GM12878 (cell line): ENCODE measurements around the gene GALNS. TPM values are rescaled to one million over a fixed set of nuclear protein-coding genes. Genes with fewer than 3 reads are reported as not detected.

Experiments
- ATAC-seq: fragments of 200-7000 bp; cut with Tn5 transposase; 3 replicates; pipeline ENCODE4 v1.9.1; 2020; ENCODE audit warnings: mild to moderate bottlenecking, moderate library complexity
- BruUV-seq: library from RNA; stranded (reverse); fragments of 400-500 nt; replicated peaks from 2 replicates; lab custom pipeline; 2021; lab: Mats Ljungman, UMichigan
- CTCF ChIA-PET: fragments of 300-600 bp; sonication (Branson Sonifier 250); formaldehyde crosslinking; extraction: SDS; loops from one replicate; lab custom pipeline; 2021; ENCODE audit warnings: inconsistent platforms; lab: Yijun Ruan, JAX
- POLR2A ChIA-PET: fragments of 350-600 bp; formaldehyde crosslinking; extraction: SDS; loops from one replicate; lab custom pipeline; 2021; ENCODE audit warnings: inconsistent platforms; lab: Charles Lee
- RAD21 ChIA-PET: fragments of 300-600 bp; sonication (Branson Sonifier 250); formaldehyde crosslinking; loops from one replicate; lab custom pipeline; 2023; ENCODE audit warnings: antibody characterized with exemption; ENCODE audit not compliant: unreplicated experiment; lab: Charles Lee
- SMC1A ChIA-PET: fragments of 300-600 bp; sonication (Branson Sonifier 250); formaldehyde crosslinking; loops from one replicate; lab custom pipeline; 2023; ENCODE audit not compliant: unreplicated experiment, uncharacterized antibody; lab: Charles Lee
- DNase-seq: peaks from one replicate; pipeline ENCODE4 v3.0.0-alpha.2; 2011; ENCODE audit warnings: low read depth, low spot score
- FAIRE-seq: peaks from 3 replicates; lab custom pipeline; 2011; peaks lifted over from hg19 to GRCh38; lab: Jason Lieb, UNC
- H2AFZ ChIP-seq: 2 replicates; pipeline ENCODE4 v1.6.0; 2011; ENCODE audit warnings: low read depth, low read length, control low read depth; ENCODE audit not compliant: control insufficient read depth
- H3K27ac ChIP-seq: 2 replicates; pipeline ENCODE4 v1.5.1; 2011; ENCODE audit warnings: control low read depth; ENCODE audit not compliant: control insufficient read depth, insufficient read depth
- H3K27me3 ChIP-seq, 2 experiments: replicated peaks in 1 of 2; 2 replicates each; pipeline versions ENCODE4 v1.6.0 to v1.6.1; 2011; ENCODE audit warnings: low read length in 1 of 2; ENCODE audit not compliant: control insufficient read depth in 2 of 2, insufficient read depth in 2 of 2
- H3K36me3 ChIP-seq, 2 experiments: 2 replicates each; pipeline ENCODE4 v1.5.1; 2011; ENCODE audit warnings: low read length in 1 of 2; ENCODE audit not compliant: control insufficient read depth in 2 of 2, insufficient read depth in 2 of 2
- H3K4me1 ChIP-seq: 2 replicates; pipeline ENCODE4 v1.6.1; 2011; ENCODE audit warnings: mild to moderate bottlenecking, low read length, moderate library complexity, mixed read lengths; ENCODE audit not compliant: control insufficient read depth, insufficient read depth
- H3K4me2 ChIP-seq: 2 replicates; pipeline ENCODE4 v1.6.0; 2011; ENCODE audit warnings: control low read depth; ENCODE audit not compliant: control insufficient read depth, insufficient read depth
- H3K4me3 ChIP-seq: fragments of 200-600 bp; sonication (generic); 2 replicates; pipeline ENCODE4 v1.5.1; 2016
- H3K79me2 ChIP-seq: 2 replicates; pipeline ENCODE4 v1.6.0; 2011; ENCODE audit warnings: low read length; ENCODE audit not compliant: control insufficient read depth, insufficient read depth
- H3K9ac ChIP-seq: 2 replicates; pipeline ENCODE4 v1.8.0; 2011; ENCODE audit warnings: low read length, control low read depth, mixed read lengths; ENCODE audit not compliant: control insufficient read depth, insufficient read depth
- H3K9me3 ChIP-seq: replicated peaks from 3 replicates; pipeline ENCODE4 v1.5.1; 2011; ENCODE audit warnings: mild to moderate bottlenecking, low read length; ENCODE audit not compliant: control insufficient read depth, insufficient read depth
- H4K20me1 ChIP-seq: 2 replicates; pipeline ENCODE4 v1.6.0; 2011; ENCODE audit not compliant: control insufficient read depth, insufficient read depth
- MTA2 ChIP-seq: fragments of 450-650 bp; IDR thresholded peaks from 2 replicates; pipeline ENCODE4 v1.6.1; 2016; ENCODE audit warnings: low read depth, mild to moderate bottlenecking, moderate library complexity
- MTA3 ChIP-seq: IDR thresholded peaks from 2 replicates; pipeline ENCODE4 v1.6.1; 2012; ENCODE audit warnings: low read length, inconsistent platforms, borderline replicate concordance
- SREBF1 ChIP-seq: IDR thresholded peaks from 2 replicates; pipeline ENCODE4 v1.6.1; 2012; ENCODE audit warnings: mild to moderate bottlenecking, low read length
- ZNF622 ChIP-seq: fragments of 450-650 bp; IDR thresholded peaks from 2 replicates; pipeline ENCODE4 v1.6.1; 2017; ENCODE audit warnings: mild to moderate bottlenecking, inconsistent platforms
- WGBS: methylation state at CpG from one replicate; pipeline ENCODE4 v1.1.6; 2016; ENCODE audit warnings: low lambda C conversion rate; ENCODE audit not compliant: insufficient replicate concordance, insufficient coverage; ENCODE audit errors: missing lambda C conversion rate; 5-methylcytosine and 5-hydroxymethylcytosine counted together
- in situ Hi-C: fragments of 300-500 bp; cut with MboI; formaldehyde crosslinking; loops from 9 replicates; pipeline ENCODE4 v1.14.3; 2018; ENCODE audit warnings: mixed read lengths
- intact Hi-C: fragments of 100-400 bp; cut with micrococcal nuclease; formaldehyde crosslinking; loops from one replicate; pipeline ENCODE4 v1.14.2; 2022; ENCODE audit not compliant: unreplicated experiment
- polyA plus RNA-seq, 11 experiments: library from polyadenylated mRNA; depleted of rRNA in 4 of 11; unstranded in 6 of 11; stranded (reverse) in 5 of 11; fragments of >200 nt; fragmentation: Nextera tagmentation in 4 of 11; fragmentation: Illumina TruSeq in 1 of 11; extraction: Ambion mirVana in 4 of 11; extraction: Trizol in 1 of 11; gene quantifications; 1 replicate in 1 of 11; 2 replicates in 10 of 11; pipeline versions ENCODE4 v1.2.1 to v1.2.3, GENCODE V29; 2011 to 2016; ENCODE audit warnings: inconsistent platforms in 2 of 11, missing spikeins in 2 of 11, low read depth in 1 of 11
- total RNA-seq, 4 experiments: library from RNA; depleted of rRNA in 3 of 4; stranded (reverse); fragments of >200 nt in 3 of 4; fragmentation: Illumina TruSeq in 1 of 4; extraction: Trizol in 1 of 4; gene quantifications; 2 replicates each; pipeline versions ENCODE4 v1.2.1 to v1.2.3, GENCODE V29; 2013 to 2021
- TF ChIP-seq, protein P1 (sequence below): fragments of 450-650 bp; IDR thresholded peaks from 2 replicates; pipeline ENCODE4 v1.6.1; 2017; ENCODE audit warnings: mild to moderate bottlenecking, moderate library complexity

GALNS gene
- total and polyA plus RNA-seq, 10 of the 15 experiments (the other 5 are each of a cell fraction or from before 2014, with no cell fraction given) = 0.37 to 12.4 (median 5.3) TPM

DNA sequence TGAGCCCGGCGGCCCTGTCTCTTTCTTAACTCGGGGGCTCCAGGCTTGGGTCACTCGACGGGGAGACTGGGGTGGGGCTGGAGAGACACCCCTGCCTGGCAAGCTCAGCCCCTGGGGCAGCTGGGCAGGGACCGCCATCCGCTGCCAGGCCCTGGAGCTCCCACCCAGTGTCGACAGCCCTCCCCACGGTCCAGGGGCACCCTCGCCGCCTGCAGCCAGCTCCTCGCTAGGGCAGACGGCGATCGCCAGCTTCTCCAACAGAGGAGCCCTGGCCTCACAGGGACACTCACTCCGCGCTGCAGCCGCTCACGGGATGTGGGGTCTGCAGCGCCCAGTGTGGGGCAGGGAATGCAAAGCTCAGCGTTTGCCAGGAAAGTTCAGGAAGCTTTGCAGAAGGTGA lies 29.0 kb downstream of the GALNS start (continued):
- TF ChIP-seq, protein P1, sequence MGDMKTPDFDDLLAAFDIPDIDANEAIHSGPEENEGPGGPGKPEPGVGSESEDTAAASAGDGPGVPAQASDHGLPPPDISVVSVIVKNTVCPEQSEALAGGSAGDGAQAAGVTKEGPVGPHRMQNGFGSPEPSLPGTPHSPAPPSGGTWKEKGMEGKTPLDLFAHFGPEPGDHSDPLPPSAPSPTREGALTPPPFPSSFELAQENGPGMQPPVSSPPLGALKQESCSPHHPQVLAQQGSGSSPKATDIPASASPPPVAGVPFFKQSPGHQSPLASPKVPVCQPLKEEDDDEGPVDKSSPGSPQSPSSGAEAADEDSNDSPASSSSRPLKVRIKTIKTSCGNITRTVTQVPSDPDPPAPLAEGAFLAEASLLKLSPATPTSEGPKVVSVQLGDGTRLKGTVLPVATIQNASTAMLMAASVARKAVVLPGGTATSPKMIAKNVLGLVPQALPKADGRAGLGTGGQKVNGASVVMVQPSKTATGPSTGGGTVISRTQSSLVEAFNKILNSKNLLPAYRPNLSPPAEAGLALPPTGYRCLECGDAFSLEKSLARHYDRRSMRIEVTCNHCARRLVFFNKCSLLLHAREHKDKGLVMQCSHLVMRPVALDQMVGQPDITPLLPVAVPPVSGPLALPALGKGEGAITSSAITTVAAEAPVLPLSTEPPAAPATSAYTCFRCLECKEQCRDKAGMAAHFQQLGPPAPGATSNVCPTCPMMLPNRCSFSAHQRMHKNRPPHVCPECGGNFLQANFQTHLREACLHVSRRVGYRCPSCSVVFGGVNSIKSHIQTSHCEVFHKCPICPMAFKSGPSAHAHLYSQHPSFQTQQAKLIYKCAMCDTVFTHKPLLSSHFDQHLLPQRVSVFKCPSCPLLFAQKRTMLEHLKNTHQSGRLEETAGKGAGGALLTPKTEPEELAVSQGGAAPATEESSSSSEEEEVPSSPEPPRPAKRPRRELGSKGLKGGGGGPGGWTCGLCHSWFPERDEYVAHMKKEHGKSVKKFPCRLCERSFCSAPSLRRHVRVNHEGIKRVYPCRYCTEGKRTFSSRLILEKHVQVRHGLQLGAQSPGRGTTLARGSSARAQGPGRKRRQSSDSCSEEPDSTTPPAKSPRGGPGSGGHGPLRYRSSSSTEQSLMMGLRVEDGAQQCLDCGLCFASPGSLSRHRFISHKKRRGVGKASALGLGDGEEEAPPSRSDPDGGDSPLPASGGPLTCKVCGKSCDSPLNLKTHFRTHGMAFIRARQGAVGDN = no peak
- no peak for TF ChIP-seq MTA2
- TF ChIP-seq SREBF1 = no peak

DNA sequence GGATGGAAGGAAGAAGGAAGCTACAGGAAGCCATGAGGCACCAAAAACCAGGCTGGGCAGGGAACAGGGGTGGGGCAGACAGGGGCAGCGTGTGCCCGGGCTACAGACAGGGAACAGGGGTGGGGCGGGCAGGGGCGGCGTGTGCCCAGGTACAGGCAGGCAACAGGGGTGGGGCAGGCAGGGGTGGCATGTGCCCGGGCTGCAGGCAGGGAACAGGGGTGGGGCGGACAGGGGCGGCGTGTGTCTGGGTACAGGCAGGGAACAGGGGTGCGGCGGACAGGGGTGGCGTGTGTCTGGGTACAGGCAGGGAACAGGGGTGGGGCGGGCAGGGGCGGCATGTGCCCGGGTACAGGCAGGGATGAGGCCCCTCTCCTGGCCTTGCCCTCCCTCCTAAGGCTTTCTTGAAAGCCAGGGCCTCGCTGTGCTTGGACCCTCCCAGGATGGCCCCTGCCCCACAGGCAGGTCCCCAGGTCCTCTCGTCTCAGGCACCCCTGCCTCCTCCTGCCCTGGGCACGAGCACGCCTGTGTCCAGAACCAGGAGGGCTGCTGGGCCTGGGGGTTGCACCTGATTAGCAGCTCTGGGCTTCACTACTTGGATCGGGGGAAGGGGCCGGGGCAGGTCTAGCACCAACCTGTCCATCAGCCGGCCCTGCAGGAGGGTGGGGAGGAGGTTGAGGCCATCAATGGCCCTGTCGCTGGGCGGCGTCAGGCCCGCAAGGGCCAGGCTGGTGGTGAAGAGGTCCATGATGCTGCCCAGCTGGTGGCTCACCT lies 30.5 kb downstream of the GALNS start:
- no peaks in the 10 kb centered on the region for H3K4me1 ChIP-seq
- no peaks in the 10 kb centered on the region for H3K27me3 ChIP-seq
- DNase-seq (no peak), ATAC-seq (no peak), FAIRE-seq (no peak)
- POLR2A ChIA-PET = no interaction called here
- H3K9me3 ChIP-seq = no peaks in the 10 kb centered on the region
- CTCF ChIA-PET = no interaction called here
- BruUV-seq = no TSS peak
- 70% methylated on average over 12 of the region's 26 CpGs for WGBS
- H4K20me1 ChIP-seq = no peaks in the 10 kb centered on the region
- no peak overlapping the region for H2AFZ ChIP-seq
- no peak for TF ChIP-seq MTA3
- no peak for TF ChIP-seq ZNF622
- intact Hi-C loops = no loop called here
- SMC1A ChIA-PET = no interaction called here
- no peaks in the 10 kb centered on the region for H3K36me3 ChIP-seq
- H3K9ac ChIP-seq = no peak overlapping the region
- no peak overlapping the region for H3K27ac ChIP-seq
- RAD21 ChIA-PET = interaction anchor here (0.6 kb wide), 1 partner anchor 81 kb away, joined by 3 read pairs; no protein-coding TSS in a partner anchor
- H3K4me2 ChIP-seq = no peak overlapping the region
- in situ Hi-C loops = no loop called here
- no peaks in the 10 kb centered on the region for H3K79me2 ChIP-seq
- H3K4me3 ChIP-seq = no peak overlapping the region
